ENCODE results near the gene SMPD2.
A peak's percentile ranks its signal among the peaks of the same experiment; 100 is the strongest.

SMPD2 gene

GRCh38 chr6:109440331-109441068 lies at the start of gene SMPD2, which contains the start of gene PPIL6:
SMPD2 (plus strand) TSS chr6:109440724; CDS start chr6:109441122, 398 bp downstream.
PPIL6 (minus strand) TSS chr6:109440628; CDS start chr6:109440590, 38 bp downstream.
- DNase-seq: peak; percentile 82

DNA sequence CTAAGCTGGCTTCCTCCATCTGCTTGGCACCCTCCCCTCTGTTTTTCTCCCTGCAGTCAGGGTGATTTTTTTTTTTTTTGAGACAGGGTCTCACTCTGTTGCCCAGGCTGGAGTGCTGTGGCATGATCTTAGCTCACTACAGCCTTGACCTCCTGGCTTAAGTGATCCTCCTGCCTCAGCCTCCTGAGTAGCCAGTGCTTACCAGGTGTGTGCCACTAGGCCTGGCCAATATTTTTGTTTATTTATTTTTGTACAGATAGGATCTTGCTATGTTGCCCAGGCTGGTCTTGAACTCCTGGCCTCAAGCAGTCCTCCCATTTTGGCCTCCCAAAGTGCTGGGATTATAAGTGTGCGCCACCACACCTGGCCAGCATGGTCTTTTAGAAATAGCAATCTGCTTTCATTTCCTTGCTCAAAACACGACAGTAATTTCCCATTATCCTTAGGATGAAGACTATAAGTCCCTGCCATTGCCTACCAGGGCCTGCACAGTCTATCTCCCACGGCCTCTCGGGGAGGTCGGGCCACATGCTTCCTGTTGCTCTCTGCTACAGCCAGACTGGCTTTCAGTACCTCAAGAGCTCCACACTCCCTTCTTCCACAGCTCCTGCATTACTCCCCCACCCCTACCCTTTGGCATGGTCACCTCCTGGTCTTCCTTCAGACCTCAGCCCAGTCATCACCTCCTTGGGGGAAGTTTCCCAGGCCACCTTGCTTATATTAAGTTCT lies 47.2 kb upstream of the SMPD2 start:
- DNase-seq: no peak

- DNase-seq: no peak
Observed at GRCh38 chr6:109393886-109394281, 46.6 kb upstream of the SMPD2 start.

GRCh38 chr6:109396046-109396718 lies 44.3 kb upstream of the SMPD2 start:
- DNase-seq: no peak

DNA sequence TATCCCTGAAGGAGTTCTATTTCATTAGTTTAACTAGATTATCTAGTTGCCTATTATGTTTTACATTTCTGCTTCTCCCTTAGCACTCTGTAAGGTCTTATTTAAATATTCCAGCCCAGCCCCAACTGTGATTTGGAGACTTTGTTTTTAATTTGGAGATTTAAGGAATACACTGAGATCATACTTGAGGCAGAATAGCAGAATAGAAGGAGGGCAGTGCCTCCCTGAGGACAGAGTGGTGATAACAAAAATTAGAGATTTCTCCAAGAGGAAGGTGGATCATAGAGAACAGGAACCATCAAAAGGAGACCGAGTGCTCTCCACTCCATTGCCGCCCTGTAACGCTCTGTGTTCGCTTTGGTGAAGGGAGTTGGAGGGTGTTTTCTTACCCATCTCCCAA lies 43.5 kb upstream of the SMPD2 start:
- DNase-seq: no peak

- no peak for DNase-seq
Observed at GRCh38 chr6:109406196-109406595, 34.3 kb upstream of the SMPD2 start.

- DNase-seq: no peak
Observed at GRCh38 chr6:109411034-109411433, 29.5 kb upstream of the SMPD2 start.

GRCh38 chr6:109417646-109418045 lies 22.9 kb upstream of the SMPD2 start:
- DNase-seq: no peak

DNA sequence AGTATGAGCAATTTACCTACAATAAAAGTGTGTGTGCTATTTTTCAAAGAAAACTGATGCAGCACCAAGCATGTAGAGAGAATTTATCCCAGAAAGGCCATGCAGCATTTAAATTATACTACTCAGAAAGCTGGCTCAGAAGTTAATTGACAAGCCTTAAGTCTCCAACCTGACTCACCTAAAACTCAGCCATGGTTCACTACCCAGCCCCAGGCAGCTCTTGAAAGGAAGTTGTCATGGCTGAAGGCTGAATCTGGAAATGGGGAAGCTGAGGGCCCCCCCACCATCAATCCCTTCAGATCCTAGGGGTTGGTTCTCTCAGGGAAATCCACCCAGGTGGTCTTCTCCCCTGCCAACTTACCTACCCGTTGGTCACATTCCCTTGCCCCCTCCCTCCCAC lies 19.8 kb upstream of the SMPD2 start:
- peak; percentile 78 for DNase-seq

DNA sequence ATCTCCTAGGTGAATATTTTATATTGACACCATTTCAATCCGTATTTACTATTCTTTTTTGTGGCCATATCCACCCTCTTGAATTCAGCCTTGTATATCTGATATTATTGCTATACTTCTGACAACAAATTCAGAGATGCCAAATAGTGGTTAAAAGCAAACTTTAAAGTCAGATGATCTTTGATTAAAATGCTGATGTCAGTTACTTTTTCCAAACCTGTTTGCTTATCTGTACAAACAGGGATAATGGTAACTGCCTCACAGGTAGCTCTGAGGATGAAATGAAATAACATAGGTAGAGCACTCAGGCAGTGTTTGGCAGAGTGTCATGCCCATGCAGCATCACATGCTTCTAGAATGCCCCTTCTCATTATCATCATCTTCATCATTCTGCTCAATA lies 19.3 kb upstream of the SMPD2 start:
- no peak for DNase-seq

DNA sequence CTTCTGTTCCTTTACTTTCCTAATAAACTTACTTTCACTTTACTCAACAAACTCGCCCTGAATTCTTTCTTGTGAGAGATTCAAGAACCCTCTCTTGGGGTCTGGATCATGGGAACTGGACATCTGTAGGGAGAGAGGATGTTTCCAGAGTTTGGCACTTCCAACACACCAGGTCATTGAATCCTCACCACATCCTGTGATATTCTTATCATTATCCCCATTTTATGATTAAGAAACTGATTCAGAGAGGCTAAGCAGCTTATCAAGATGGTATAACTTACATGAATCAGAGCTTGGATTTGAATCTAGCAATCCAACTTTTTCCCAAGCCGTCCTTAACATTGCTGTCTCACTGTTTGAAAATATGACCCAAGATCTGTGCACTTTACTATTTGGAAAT lies 15.6 kb upstream of the SMPD2 start:
- no peak for DNase-seq

DNA sequence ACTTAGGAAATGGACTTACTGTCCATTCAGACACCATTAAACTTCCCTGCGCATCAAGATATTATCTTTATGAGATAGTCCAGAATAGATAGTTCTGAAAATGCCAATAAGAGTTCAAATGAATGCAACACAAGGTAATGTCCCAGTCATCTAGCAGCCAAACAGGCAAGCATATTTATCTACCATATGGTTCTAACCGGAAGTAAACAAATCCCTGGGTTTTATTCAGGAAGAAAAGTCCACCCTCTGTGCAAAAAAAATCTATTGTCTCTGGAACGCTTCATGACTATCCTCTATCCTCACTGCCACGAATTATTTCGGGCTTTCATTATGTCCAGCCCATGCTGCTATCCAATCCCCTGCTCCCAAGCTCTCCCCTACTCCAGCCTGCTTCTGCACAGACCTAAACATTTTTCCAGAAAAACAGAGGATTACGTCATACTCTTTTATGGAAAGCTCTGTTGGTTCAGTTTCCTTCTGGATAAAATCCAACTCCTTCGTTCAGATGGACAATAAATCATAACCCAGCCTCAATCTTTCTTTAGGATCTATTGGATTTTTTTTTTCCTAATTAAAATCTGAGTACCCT lies 11.5 kb upstream of the SMPD2 start:
- no peak for DNase-seq

- no peak for DNase-seq
Observed at GRCh38 chr6:109429496-109429895, 11.0 kb upstream of the SMPD2 start.

- DNase-seq: no peak
Observed at GRCh38 chr6:109434456-109434855, 6.1 kb upstream of the SMPD2 start.

DNA sequence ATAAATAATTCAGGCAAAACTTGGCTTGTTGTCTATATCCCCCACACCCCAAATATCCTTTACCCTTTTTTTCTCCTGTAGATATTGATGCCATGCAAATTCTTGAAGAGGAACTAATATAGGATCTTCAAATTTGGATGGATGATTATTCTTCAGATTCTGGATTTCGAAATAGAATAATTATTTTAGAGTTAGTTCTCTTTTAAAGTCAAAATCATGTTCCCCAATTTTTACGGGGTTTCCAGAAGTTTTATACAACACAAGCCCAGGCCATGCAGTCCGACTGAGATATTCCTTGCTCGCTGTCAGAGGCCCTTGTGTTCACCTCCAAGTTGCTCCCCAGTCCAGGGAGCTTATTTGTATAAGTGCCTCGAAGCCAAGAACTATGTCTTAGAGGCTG lies 4.5 kb upstream of the SMPD2 start:
- no peak for DNase-seq

DNA sequence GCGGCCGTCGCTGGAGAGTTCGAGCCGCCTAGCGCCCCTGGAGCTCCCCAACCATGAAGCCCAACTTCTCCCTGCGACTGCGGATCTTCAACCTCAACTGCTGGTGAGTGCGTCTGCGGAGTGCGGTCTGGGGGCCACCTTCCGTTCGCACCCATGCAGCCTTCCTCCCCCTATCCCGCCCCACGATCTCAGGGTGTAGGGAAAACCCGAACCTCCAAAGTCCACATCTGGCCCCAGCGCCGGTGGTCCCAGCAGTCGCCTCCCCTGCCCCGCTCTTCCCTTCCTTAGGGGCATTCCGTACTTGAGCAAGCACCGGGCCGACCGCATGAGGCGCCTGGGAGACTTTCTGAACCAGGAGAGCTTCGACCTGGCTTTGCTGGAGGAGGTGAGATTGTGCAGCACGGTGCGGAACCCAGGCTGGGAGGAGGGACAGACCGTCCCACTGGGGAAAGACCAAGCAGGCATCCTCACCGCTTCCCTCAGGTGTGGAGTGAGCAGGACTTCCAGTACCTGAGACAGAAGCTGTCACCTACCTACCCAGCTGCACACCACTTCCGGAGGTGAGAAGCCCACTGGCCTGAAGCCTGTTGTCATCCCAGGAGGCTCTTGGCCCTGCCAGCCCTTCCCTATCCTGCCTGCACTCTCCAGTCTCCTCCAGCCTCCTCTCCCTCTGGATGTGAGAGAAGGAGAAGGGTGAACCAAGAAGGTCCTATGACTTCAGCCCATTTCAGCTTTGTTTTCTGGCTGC lies 719 bp downstream of the SMPD2 start:
- peak; percentile 26 for DNase-seq

DNA sequence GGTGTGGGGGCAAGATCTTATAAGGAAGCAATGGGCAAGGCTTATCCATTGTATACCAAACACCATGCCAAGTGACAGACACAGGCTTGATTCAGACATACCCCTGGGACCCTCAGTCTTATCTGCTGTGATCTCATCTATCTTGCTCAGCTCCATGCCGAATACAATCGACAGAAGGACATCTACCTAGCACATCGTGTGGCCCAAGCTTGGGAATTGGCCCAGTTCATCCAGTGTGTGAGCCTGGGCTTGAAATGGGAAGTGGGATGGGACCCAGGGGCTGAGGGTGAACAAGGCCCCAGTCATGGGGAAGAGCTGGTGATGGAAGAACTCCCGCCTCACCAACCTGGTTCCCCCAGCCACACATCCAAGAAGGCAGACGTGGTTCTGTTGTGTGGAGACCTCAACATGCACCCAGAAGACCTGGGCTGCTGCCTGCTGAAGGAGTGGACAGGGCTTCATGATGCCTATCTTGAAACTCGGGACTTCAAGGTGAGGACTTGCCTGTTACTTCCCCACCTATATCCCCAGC lies 1.9 kb downstream of the SMPD2 start:
- DNase-seq: no peak

- no peak for DNase-seq
Observed at GRCh38 chr6:109443425-109443950, 3.0 kb downstream of the SMPD2 start.

DNA sequence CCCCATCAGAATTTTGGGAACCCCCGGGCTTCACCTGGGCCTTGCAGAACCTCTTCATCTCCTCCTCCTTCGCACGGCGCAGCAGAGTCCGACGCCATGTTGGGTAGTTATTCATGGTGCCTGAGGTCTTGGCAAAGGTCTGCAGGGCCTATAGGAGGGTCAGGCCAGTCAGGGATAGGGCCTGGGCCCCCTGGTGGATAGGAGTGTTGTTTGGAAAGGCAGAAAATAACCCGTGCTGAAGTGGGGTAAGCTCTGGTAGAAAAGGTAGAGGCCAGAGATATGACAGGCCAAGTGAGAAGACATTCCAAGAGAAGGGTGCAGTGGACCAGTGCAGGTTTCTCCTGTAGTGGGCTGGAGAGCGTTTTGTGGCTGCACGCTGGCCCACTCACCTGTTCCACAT lies 4.9 kb downstream of the SMPD2 start:
- DNase-seq: no peak

GRCh38 chr6:109446072-109446471 lies 5.5 kb downstream of the SMPD2 start:
- DNase-seq: no peak

GRCh38 chr6:109446541-109446940 lies 6.0 kb downstream of the SMPD2 start:
- no peak for DNase-seq

DNA sequence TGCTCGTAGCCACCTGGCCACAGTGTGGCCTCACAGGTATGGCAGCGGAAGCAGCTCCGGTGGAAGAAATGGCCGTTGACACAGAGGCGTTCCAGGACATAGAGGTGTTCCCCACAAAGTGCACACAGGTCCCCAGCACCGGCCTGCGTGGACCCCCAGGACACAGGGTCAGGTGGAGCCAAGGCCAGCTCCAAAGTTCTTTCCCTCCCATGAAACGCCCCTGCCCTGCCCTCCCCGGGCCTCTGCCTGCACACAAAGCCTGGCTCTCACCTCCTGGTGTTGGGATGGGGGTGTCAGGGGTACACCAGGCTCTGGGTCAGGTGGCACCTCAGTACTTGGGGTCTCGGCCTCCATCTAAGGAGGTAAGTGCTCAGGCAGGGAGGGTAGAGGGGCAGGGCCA lies 6.6 kb downstream of the SMPD2 start:
- no peak for DNase-seq

Data from kidney glomerular epithelial cell (primary cell).